Measurements from ENCODE around the gene PTPRK. TPM values are rescaled to one million over a fixed set of nuclear protein-coding genes. Genes with fewer than 3 reads are reported as not detected.

PTPRK gene
- polyA plus RNA-seq, 2 donors = 4.3 to 5.1 TPM

GRCh38 chr6:128121190-128121589 is 399.2 kb downstream of the PTPRK start:
- Histone ChIP-seq H3K36me3 (ENCODE audit: control insufficient read depth in 2 of 2, insufficient read depth in 2 of 2, low read length in 1 of 2) (no peaks in the 10 kb centered on the region), H3K27ac (ENCODE audit: low read depth in 2 of 2, low read length in 1 of 2) (no peak overlapping the region), H3K9me3 (ENCODE audit: control insufficient read depth in 2 of 2, insufficient read depth in 1 of 2, low read depth in 1 of 2, low read length in 1 of 2) (no peaks in the 10 kb centered on the region), H3K4me3 (ENCODE audit: low read depth in 1 of 2, low read length in 2 of 2) (no peak overlapping the region), H3K27me3 (ENCODE audit: control insufficient read depth in 1 of 2, insufficient read depth in 2 of 2, low read length in 2 of 2) (no peaks in the 10 kb centered on the region), H3K4me1 (ENCODE audit: control insufficient read depth in 2 of 2, insufficient read depth in 2 of 2, low read length in 1 of 2) (no peaks in the 10 kb centered on the region)

- Histone ChIP-seq H3K27me3 (ENCODE audit: control insufficient read depth in 1 of 2, insufficient read depth in 2 of 2, low read length in 2 of 2) (no peaks in the 10 kb centered on the region), H3K4me3 (ENCODE audit: low read depth in 1 of 2, low read length in 2 of 2) (no peak overlapping the region), H3K4me1 (ENCODE audit: control insufficient read depth in 2 of 2, insufficient read depth in 2 of 2, low read length in 1 of 2) (peaks cover 0 to 2% of the 10 kb centered on the region in 2 donors), H3K27ac (ENCODE audit: low read depth in 2 of 2, low read length in 1 of 2) (no peak overlapping the region), H3K36me3 (ENCODE audit: control insufficient read depth in 2 of 2, insufficient read depth in 2 of 2, low read length in 1 of 2) (no peaks in the 10 kb centered on the region), H3K9me3 (ENCODE audit: control insufficient read depth in 2 of 2, insufficient read depth in 1 of 2, low read depth in 1 of 2, low read length in 1 of 2) (no peaks in the 10 kb centered on the region)
These were observed 402.0 kb downstream of the PTPRK start for GRCh38 chr6:128118401-128118800.

GRCh38 chr6:128117916-128118315 is 402.5 kb downstream of the PTPRK start:
- Histone ChIP-seq H3K4me3 (ENCODE audit: low read depth in 1 of 2, low read length in 2 of 2) (no peak overlapping the region), H3K27ac (ENCODE audit: low read depth in 2 of 2, low read length in 1 of 2) (no peak overlapping the region), H3K4me1 (ENCODE audit: control insufficient read depth in 2 of 2, insufficient read depth in 2 of 2, low read length in 1 of 2) (peaks cover 0 to 2% of the 10 kb centered on the region in 2 donors), H3K36me3 (ENCODE audit: control insufficient read depth in 2 of 2, insufficient read depth in 2 of 2, low read length in 1 of 2) (no peaks in the 10 kb centered on the region), H3K27me3 (ENCODE audit: control insufficient read depth in 1 of 2, insufficient read depth in 2 of 2, low read length in 2 of 2) (no peaks in the 10 kb centered on the region), H3K9me3 (ENCODE audit: control insufficient read depth in 2 of 2, insufficient read depth in 1 of 2, low read depth in 1 of 2, low read length in 1 of 2) (no peaks in the 10 kb centered on the region)
- WGBS, 2 donors = 95 to 97% methylated on average over 3 of the region's 3 CpGs

GRCh38 chr6:128114164-128114563 is 406.2 kb downstream of the PTPRK start:
- no peaks in the 10 kb centered on the region for H3K9me3 ChIP-seq (ENCODE audit: control insufficient read depth in 2 of 2, insufficient read depth in 1 of 2, low read depth in 1 of 2, low read length in 1 of 2)
- no peak overlapping the region for H3K27ac ChIP-seq (ENCODE audit: low read depth in 2 of 2, low read length in 1 of 2)
- peaks cover 0 to 2% of the 10 kb centered on the region in 2 donors for H3K4me1 ChIP-seq (ENCODE audit: control insufficient read depth in 2 of 2, insufficient read depth in 2 of 2, low read length in 1 of 2)
- 82 to 86% methylated on average over 5 of the region's 5 CpGs for WGBS, 2 donors
- no peaks in the 10 kb centered on the region for H3K27me3 ChIP-seq (ENCODE audit: control insufficient read depth in 1 of 2, insufficient read depth in 2 of 2, low read length in 2 of 2)
- H3K36me3 ChIP-seq (ENCODE audit: control insufficient read depth in 2 of 2, insufficient read depth in 2 of 2, low read length in 1 of 2) = no peaks in the 10 kb centered on the region
- no peak overlapping the region for H3K4me3 ChIP-seq (ENCODE audit: low read depth in 1 of 2, low read length in 2 of 2)

GRCh38 chr6:128112494-128112893 is 407.9 kb downstream of the PTPRK start:
- 22 to 35% methylated on average over 2 of the region's 2 CpGs for WGBS, 2 donors
- Histone ChIP-seq H3K4me1 (ENCODE audit: control insufficient read depth in 2 of 2, insufficient read depth in 2 of 2, low read length in 1 of 2) (peaks cover 0 to 2% of the 10 kb centered on the region in 2 donors), H3K4me3 (ENCODE audit: low read depth in 1 of 2, low read length in 2 of 2) (peak overlapping the region in 1 of 2 donors; percentile 19), H3K36me3 (ENCODE audit: control insufficient read depth in 2 of 2, insufficient read depth in 2 of 2, low read length in 1 of 2) (no peaks in the 10 kb centered on the region), H3K27ac (ENCODE audit: low read depth in 2 of 2, low read length in 1 of 2) (no peak overlapping the region), H3K27me3 (ENCODE audit: control insufficient read depth in 1 of 2, insufficient read depth in 2 of 2, low read length in 2 of 2) (no peaks in the 10 kb centered on the region), H3K9me3 (ENCODE audit: control insufficient read depth in 2 of 2, insufficient read depth in 1 of 2, low read depth in 1 of 2, low read length in 1 of 2) (no peaks in the 10 kb centered on the region)

- Histone ChIP-seq H3K27me3 (ENCODE audit: control insufficient read depth in 1 of 2, insufficient read depth in 2 of 2, low read length in 2 of 2) (no peaks in the 10 kb centered on the region), H3K9me3 (ENCODE audit: control insufficient read depth in 2 of 2, insufficient read depth in 1 of 2, low read depth in 1 of 2, low read length in 1 of 2) (no peaks in the 10 kb centered on the region), H3K4me3 (ENCODE audit: low read depth in 1 of 2, low read length in 2 of 2) (no peak overlapping the region), H3K27ac (ENCODE audit: low read depth in 2 of 2, low read length in 1 of 2) (no peak overlapping the region), H3K36me3 (ENCODE audit: control insufficient read depth in 2 of 2, insufficient read depth in 2 of 2, low read length in 1 of 2) (no peaks in the 10 kb centered on the region), H3K4me1 (ENCODE audit: control insufficient read depth in 2 of 2, insufficient read depth in 2 of 2, low read length in 1 of 2) (peaks cover 0 to 2% of the 10 kb centered on the region in 2 donors)
- 38 to 41% methylated on average over 2 of the region's 2 CpGs for WGBS, 2 donors
These were observed 409.3 kb downstream of the PTPRK start for GRCh38 chr6:128111096-128111495.

- Histone ChIP-seq H3K4me1 (ENCODE audit: control insufficient read depth in 2 of 2, insufficient read depth in 2 of 2, low read length in 1 of 2) (no peaks in the 10 kb centered on the region), H3K27me3 (ENCODE audit: control insufficient read depth in 1 of 2, insufficient read depth in 2 of 2, low read length in 2 of 2) (no peaks in the 10 kb centered on the region), H3K36me3 (ENCODE audit: control insufficient read depth in 2 of 2, insufficient read depth in 2 of 2, low read length in 1 of 2) (no peaks in the 10 kb centered on the region), H3K4me3 (ENCODE audit: low read depth in 1 of 2, low read length in 2 of 2) (no peak overlapping the region), H3K27ac (ENCODE audit: low read depth in 2 of 2, low read length in 1 of 2) (no peak overlapping the region), H3K9me3 (ENCODE audit: control insufficient read depth in 2 of 2, insufficient read depth in 1 of 2, low read depth in 1 of 2, low read length in 1 of 2) (no peaks in the 10 kb centered on the region)
- 89 to 97% methylated on average over 1 of the region's 1 CpG for WGBS, 2 donors
These were observed 412.7 kb downstream of the PTPRK start for GRCh38 chr6:128107682-128108081.

GRCh38 chr6:128099571-128100197 is 420.7 kb downstream of the PTPRK start:
- 61 to 81% methylated on average over 1 of the region's 1 CpG for WGBS, 2 donors
- Histone ChIP-seq H3K4me3 (ENCODE audit: low read depth in 1 of 2, low read length in 2 of 2) (no peak overlapping the region), H3K27ac (ENCODE audit: low read depth in 2 of 2, low read length in 1 of 2) (no peak overlapping the region)

GRCh38 chr6:128098000-128098581 is 422.3 kb downstream of the PTPRK start:
- Histone ChIP-seq H3K27me3 (ENCODE audit: control insufficient read depth in 1 of 2, insufficient read depth in 2 of 2, low read length in 2 of 2) (no peaks in the 10 kb centered on the region), H3K4me1 (ENCODE audit: control insufficient read depth in 2 of 2, insufficient read depth in 2 of 2, low read length in 1 of 2) (no peaks in the 10 kb centered on the region), H3K9me3 (ENCODE audit: control insufficient read depth in 2 of 2, insufficient read depth in 1 of 2, low read depth in 1 of 2, low read length in 1 of 2) (no peaks in the 10 kb centered on the region), H3K27ac (ENCODE audit: low read depth in 2 of 2, low read length in 1 of 2) (no peak overlapping the region), H3K4me3 (ENCODE audit: low read depth in 1 of 2, low read length in 2 of 2) (no peak overlapping the region), H3K36me3 (ENCODE audit: control insufficient read depth in 2 of 2, insufficient read depth in 2 of 2, low read length in 1 of 2) (no peaks in the 10 kb centered on the region)
- 41% methylated on average over 2 of the region's 2 CpGs for WGBS, 2 donors

More at GRCh38 chr6:128099571-128100197, 420.7 kb downstream of the PTPRK start:
- no peaks in the 10 kb centered on the region for H3K4me1 ChIP-seq (ENCODE audit: control insufficient read depth in 2 of 2, insufficient read depth in 2 of 2, low read length in 1 of 2)
- H3K27me3 ChIP-seq (ENCODE audit: control insufficient read depth in 1 of 2, insufficient read depth in 2 of 2, low read length in 2 of 2) = no peaks in the 10 kb centered on the region
- H3K9me3 ChIP-seq (ENCODE audit: control insufficient read depth in 2 of 2, insufficient read depth in 1 of 2, low read depth in 1 of 2, low read length in 1 of 2) = no peaks in the 10 kb centered on the region
- no peaks in the 10 kb centered on the region for H3K36me3 ChIP-seq (ENCODE audit: control insufficient read depth in 2 of 2, insufficient read depth in 2 of 2, low read length in 1 of 2)

GRCh38 chr6:128097009-128097408 is 423.4 kb downstream of the PTPRK start:
- Histone ChIP-seq H3K9me3 (ENCODE audit: control insufficient read depth in 2 of 2, insufficient read depth in 1 of 2, low read depth in 1 of 2, low read length in 1 of 2) (no peaks in the 10 kb centered on the region), H3K4me1 (ENCODE audit: control insufficient read depth in 2 of 2, insufficient read depth in 2 of 2, low read length in 1 of 2) (no peaks in the 10 kb centered on the region), H3K36me3 (ENCODE audit: control insufficient read depth in 2 of 2, insufficient read depth in 2 of 2, low read length in 1 of 2) (no peaks in the 10 kb centered on the region), H3K27ac (ENCODE audit: low read depth in 2 of 2, low read length in 1 of 2) (no peak overlapping the region), H3K4me3 (ENCODE audit: low read depth in 1 of 2, low read length in 2 of 2) (no peak overlapping the region), H3K27me3 (ENCODE audit: control insufficient read depth in 1 of 2, insufficient read depth in 2 of 2, low read length in 2 of 2) (no peaks in the 10 kb centered on the region)
- WGBS, 2 donors = 52 to 54% methylated on average over 3 of the region's 3 CpGs

Data from esophagus (tissue), 2 donors.